ENCODE data around the gene TRIM2.

TRIM2 gene

DNA sequence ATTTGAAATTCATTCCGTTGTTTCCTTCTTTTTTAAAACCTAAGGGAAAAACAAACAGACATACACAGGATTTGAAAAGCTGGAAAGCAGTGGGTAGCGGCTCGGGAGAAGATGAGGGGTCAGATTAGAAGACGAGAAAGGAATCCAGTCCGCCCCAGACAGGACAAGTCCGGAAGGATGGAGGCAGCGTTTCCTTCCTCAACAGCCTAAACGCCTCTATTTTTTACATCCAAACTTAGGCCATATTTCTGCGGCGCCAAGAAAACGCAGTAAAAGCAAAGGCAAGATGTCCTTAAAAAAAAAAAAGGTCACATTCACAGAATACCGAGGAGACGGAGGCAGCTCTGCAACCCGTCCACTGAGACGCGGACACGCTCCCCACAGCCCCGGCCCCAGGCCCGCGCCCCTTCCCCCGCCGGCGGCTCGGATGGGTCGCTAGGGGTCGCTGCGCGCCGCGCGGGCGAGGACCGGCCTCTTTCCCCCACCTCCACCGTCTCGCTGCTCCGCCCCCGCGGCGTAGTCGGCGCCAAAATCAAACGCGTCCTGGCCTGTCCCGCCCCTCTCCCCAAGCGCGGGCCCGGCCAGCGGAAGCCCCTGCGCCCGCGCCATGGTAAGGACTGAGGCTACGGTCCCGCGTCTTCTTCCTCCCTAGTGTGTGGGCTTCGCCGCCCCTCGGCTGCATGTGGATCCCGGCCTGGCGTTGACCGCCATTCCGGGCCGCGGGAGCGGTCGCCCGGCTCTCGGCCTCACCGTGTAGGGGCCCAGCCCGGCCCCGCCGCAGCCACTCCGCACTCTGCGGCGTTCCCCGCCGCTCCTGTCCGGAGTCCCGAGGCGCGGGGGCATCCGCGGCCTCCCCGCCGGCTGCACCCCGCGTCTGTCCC lies 140.1 kb downstream of the TRIM2 start, which contains the start of gene MND1:
Gene MND1 (plus strand): TSS at position 558 of the 881 bp plus-strand sequence. CDS start 50 bp downstream, at position 608.
- DNase-seq, result peak; percentile 80

- DNase-seq, result peak; percentile 67
These were observed 141.1 kb downstream of the TRIM2 start for GRCh38 chr4:153345012-153345981.

- DNase-seq, result no peak
These were observed 141.8 kb downstream of the TRIM2 start for GRCh38 chr4:153346031-153346430.

DNA sequence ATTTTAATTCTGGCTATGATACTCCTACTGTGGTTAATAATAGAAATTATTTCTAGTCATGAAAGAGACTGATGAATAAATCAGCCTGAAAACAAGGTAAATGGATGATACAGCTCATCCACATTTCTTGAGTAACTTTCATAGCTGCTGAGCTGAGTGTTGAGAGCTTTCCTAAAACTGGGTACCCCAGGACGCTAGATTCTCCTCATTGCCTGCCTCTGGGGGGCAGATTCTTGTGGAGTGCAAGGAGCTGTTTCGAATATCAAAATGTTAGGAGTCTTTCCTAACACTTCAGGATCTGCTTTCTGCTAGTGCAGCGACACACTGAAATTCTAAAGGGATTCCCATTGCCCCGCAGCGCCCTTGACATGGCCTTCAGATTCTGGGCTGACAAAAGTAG lies 142.3 kb downstream of the TRIM2 start:
- DNase-seq, result no peak

DNA sequence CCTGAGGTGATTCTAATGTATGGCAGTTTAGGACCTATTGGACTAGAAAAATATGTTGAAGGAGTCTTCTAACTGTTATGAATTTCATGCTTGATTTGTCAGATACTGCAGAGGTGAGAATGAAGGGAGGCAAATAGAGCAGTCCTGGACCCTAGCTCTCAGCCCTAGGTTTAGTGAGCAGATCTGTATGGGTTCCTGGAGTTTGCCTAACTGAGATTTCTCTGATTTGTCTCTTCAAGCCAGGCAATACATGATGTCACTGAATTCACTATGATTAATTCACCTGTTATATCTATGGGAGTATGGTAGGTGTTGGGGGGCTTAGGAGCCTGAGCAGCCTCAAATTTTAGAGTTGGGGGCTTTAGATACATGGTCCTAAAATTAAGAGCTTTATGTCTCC lies 142.9 kb downstream of the TRIM2 start:
- DNase-seq, result no peak

- no peak for DNase-seq
These were observed 143.8 kb downstream of the TRIM2 start for GRCh38 chr4:153348006-153348405.

DNA sequence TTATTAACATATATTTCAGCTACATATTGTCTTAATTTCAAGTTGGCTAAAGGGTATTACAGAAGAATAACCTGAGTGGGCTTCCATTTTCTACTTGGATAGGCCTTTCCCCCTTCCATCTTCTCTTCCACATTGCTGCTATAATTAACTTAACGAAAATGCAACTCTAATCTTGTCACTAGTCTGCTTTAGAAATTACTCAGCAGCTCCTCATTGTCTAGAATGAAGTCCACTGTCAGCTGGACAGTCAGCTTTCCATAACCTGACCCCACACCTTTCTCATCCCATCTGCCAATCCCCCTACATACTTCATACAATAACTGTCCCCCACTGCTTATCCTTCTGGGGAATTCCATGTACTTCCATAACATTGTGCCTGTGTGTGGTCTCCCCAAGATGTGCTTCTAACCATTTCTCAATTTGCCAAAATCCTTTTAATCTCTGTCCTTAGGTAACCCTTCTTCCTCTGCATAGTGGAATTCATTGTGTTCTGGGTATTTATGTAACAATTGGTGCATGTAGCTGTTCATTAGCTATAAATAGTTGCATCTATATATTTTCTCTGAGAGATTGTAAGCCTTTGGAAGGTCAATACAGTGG lies 145.1 kb downstream of the TRIM2 start:
- DNase-seq, result no peak

- peak; percentile 12 for DNase-seq
These were observed 157.9 kb downstream of the TRIM2 start for GRCh38 chr4:153362184-153362583.

DNA sequence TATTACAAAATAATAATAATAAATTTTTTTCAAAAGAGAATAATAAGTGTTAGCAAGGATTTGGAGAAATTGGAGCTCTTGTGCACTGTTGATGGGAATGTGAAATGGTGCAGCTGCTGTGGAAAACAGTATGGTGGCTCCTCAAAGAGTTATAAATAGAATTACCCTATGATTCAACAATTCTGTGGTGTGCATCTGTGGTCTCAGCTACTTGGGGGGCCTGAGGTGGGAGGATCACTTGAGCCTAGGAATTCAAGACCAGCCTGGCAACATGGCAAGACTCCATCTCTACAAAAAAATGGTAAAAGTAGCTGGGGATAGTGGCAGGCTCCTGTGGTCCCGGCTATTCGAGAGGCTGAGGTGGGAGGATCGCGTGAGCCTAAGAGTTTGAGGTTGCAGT lies 159.8 kb downstream of the TRIM2 start:
- DNase-seq, result no peak

DNA sequence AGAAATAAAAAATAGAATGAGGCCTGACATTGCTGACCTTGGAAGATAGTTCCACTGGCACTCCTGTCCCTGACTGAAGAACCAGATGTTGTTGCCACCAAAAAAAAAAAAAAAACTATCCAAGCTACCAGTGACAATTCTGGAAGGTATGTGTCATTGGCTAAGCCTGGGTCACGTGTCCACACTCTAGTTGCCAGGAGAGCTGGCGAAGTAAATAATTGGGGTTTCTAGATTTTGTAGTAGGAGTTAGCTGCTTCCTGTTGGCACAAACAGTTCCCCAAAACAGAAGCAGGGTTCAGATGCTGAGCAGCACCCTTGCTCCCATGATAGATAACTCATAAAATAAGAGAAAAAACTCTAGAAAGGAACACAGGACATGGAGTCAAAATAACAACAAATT lies 160.8 kb downstream of the TRIM2 start:
- peak; percentile 29 for DNase-seq

GRCh38 chr4:153366486-153366885 lies 162.2 kb downstream of the TRIM2 start:
- peak; percentile 14 for DNase-seq

GRCh38 chr4:153367092-153367491 lies 162.8 kb downstream of the TRIM2 start:
- DNase-seq, result no peak

DNA sequence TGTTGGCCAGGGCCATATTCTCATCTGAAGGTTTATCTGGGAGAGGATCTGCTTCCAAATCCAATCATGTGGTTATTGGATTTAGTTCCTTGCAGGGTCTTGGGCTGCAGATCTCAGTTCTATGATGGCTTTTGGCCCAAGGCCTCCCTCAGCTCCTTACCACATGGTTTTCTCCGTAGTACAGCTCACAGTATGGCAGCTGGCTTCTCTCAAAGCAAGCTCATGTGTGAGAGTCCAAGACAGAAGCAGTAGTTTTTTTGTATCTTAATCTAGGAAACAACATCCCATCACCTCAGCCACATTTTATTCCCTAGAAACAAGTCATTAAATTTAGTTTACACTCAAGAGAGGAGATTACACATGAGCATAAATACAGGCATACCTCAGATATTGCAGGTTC lies 164.8 kb downstream of the TRIM2 start:
- no peak for DNase-seq

DNA sequence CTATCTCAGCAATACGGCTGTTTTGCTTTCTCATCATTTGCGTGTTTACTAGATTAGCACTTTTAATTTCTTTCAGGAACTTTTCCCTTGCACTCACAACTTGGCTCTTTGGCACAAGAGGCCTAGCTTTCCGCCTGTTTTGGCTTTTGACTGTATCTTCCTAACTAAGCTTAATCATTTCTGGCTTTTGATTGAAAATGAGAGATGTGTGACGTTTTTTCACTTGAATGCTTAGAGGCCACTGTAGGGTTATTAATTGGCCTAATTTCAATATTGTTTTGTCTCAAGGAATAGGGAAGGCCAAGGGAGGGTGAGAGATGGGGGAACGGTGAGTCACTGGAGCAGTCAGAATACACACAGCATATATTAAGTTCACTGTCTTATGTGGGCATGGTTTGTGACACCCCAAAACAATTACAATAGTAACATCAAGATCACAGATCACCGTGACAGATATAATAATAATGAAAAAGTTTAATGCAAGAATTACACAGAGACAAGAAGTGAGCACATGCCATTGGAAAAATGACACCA lies 167.5 kb downstream of the TRIM2 start:
- DNase-seq, result no peak

DNA sequence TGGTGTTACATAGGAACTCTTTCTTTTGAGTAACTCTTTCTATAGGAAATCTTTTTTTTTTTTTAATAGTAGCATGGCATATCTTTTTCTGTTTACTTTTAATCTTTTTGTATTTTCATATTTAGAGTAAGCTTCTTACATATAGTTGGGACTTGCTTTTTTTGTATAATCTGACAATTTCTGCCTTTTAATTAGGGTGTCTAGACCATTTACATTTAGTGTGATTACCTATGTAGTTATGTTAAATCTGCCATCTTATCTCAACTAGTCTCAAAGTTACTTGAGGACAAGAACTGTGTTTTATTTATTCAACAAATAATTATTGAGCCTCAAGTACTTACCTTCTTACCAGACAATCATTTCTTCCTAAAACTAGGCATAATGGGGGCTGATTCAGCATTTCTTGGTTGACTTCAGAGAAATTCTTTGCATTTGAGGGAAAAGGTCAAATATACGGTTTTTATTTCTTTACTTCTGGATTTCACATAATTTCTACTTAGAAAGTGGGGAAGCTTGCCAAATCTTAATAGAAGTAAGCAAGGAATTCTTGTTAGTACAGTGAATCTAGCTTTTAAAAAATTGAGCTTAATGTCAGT lies 168.8 kb downstream of the TRIM2 start:
- DNase-seq, result no peak

- no peak for DNase-seq
These were observed 170.2 kb downstream of the TRIM2 start for GRCh38 chr4:153374442-153374841.

DNA sequence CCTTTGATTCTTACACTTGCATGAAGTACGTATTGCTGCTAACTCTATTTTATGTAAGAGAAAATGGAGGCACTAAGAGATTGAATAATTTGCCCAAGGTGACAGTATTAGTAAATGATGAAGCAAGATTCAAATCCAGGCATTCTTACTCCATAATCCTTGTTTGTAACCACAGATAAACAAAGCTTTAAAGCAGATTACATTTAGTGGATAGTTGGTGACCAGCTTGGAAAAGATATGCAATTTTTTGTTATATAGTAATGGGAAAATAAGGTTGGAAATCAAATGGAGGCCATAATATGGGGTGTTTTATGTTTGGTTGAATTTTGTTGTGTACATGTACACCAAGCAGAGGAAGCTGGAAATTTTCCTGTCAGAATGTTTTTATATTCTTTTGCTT lies 171.1 kb downstream of the TRIM2 start:
- DNase-seq, result no peak

DNA sequence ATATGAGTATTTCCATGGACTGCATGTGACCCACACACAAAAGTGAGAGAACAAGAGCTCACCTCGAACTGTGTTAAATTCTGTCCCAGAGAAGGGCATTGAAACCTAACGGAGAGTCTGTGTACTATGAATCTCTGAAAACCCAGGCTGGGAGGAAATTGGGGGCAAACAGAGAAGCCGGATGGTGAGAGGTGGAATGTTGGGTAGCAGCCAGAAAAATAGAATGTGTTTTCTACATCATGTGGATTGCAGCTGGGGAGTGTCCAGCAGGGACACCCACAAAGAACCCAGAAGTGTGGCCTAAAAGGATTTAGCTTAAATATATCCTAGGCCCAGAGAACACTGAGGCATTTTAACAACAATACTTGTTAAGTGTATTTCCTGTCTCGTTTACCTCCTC lies 178.9 kb downstream of the TRIM2 start:
- DNase-seq, result no peak

- DNase-seq, result no peak
These were observed 179.9 kb downstream of the TRIM2 start for GRCh38 chr4:153384160-153384559.

- DNase-seq, result no peak
These were observed 181.5 kb downstream of the TRIM2 start for GRCh38 chr4:153385784-153386183.

- DNase-seq, result no peak
These were observed 183.7 kb downstream of the TRIM2 start for GRCh38 chr4:153387981-153388380.
